Immature natural killer cell (primary cell): ENCODE results near the gene APC2. TPM values are rescaled to one million over a fixed set of nuclear protein-coding genes. Genes with fewer than 3 reads are reported as not detected.

Experiments
- DNase-seq, 3 donors: peaks; one replicate each; pipeline ENCODE4 v3.0.0; 2022; ENCODE audit warnings: mixed read lengths in 1 of 3
- H3K27ac Mint-ChIP-seq, 6 donors: one replicate each; pipeline ENCODE4 v1.8.0; 2020; ENCODE audit warnings: mixed read lengths in 6 of 6, mild to moderate bottlenecking in 5 of 6, inconsistent platforms in 4 of 6, moderate library complexity in 3 of 6
- H3K27me3 Mint-ChIP-seq, 3 donors: one replicate each; pipeline ENCODE4 v1.8.0; 2020 to 2021; ENCODE audit warnings: low read depth in 3 of 3, mild to moderate bottlenecking in 3 of 3, mixed read lengths in 3 of 3, moderate library complexity in 3 of 3, inconsistent platforms in 1 of 3
- H3K36me3 Mint-ChIP-seq, 3 donors: one replicate each; pipeline ENCODE4 v1.8.0; 2020; ENCODE audit warnings: mixed read lengths in 3 of 3, inconsistent platforms in 2 of 3, mild to moderate bottlenecking in 2 of 3
- H3K4me1 Mint-ChIP-seq, 2 donors: one replicate each; pipeline ENCODE4 v1.8.0; 2020; ENCODE audit warnings: inconsistent platforms in 2 of 2, mild to moderate bottlenecking in 2 of 2, mixed read lengths in 2 of 2, moderate library complexity in 1 of 2
- H3K4me3 Mint-ChIP-seq, 5 donors: one replicate each; pipeline ENCODE4 v1.8.0; 2020; ENCODE audit warnings: mild to moderate bottlenecking in 5 of 5, mixed read lengths in 5 of 5, inconsistent platforms in 3 of 5, moderate library complexity in 3 of 5
- H3K9me3 Mint-ChIP-seq, 6 donors: one replicate each; pipeline ENCODE4 v1.8.0; 2020; ENCODE audit warnings: mild to moderate bottlenecking in 6 of 6, mixed read lengths in 6 of 6, inconsistent platforms in 4 of 6, moderate library complexity in 3 of 6
- polyA plus RNA-seq, 3 donors: library from polyadenylated mRNA; unstranded; fragments of 300-500 nt; fragmentation: Illumina TruSeq; gene quantifications; one replicate each; pipeline ENCODE4 v1.2.3, GENCODE V29; 2021

Gene APC2
- polyA plus RNA-seq, 3 donors from 2014 or later, result 0.06 TPM; not detected in 2

GRCh38 chr19:1482361-1483130 lies 32.6 kb downstream of the APC2 start:
- Mint-ChIP-seq H3K36me3 (peaks cover 0 to 4% (median 0%) of the 10 kb centered on the region in 3 donors), H3K27ac (peak overlapping the region in 1 of 6 donors; percentile 42), H3K27me3 (peaks cover 3 to 8% (median 5%) of the 10 kb centered on the region in 3 donors), H3K4me3 (no peak overlapping the region), H3K4me1 (peaks cover 9 to 12% of the 10 kb centered on the region in 2 donors), H3K9me3 (no peaks in the 10 kb centered on the region)
- DNase-seq, result no peak

- peaks cover 0 to 4% (median 0%) of the 10 kb centered on the region in 3 donors for H3K36me3 Mint-ChIP-seq
- no peak overlapping the region for H3K4me3 Mint-ChIP-seq
- DNase-seq, result no peak
- no peaks in the 10 kb centered on the region for H3K9me3 Mint-ChIP-seq
- H3K4me1 Mint-ChIP-seq, result peaks cover 6 to 9% of the 10 kb centered on the region in 2 donors
- H3K27me3 Mint-ChIP-seq, result peaks cover 3 to 8% (median 5%) of the 10 kb centered on the region in 3 donors
- H3K27ac Mint-ChIP-seq, result no peak overlapping the region
Observed at GRCh38 chr19:1483131-1483978, 33.4 kb downstream of the APC2 start.

- Mint-ChIP-seq H3K4me1 (peaks cover 4 to 6% of the 10 kb centered on the region in 2 donors), H3K9me3 (no peaks in the 10 kb centered on the region), H3K27ac (no peak overlapping the region), H3K4me3 (no peak overlapping the region), H3K36me3 (peaks cover 0 to 3% (median 0%) of the 10 kb centered on the region in 3 donors), H3K27me3 (peaks cover 3 to 7% (median 4%) of the 10 kb centered on the region in 3 donors)
- no peak for DNase-seq
Observed at GRCh38 chr19:1483979-1484428, 34.1 kb downstream of the APC2 start.

- no peaks in the 10 kb centered on the region for H3K36me3 Mint-ChIP-seq
- peaks cover 6 to 7% (median 6%) of the 10 kb centered on the region in 3 donors for H3K27me3 Mint-ChIP-seq
- H3K4me1 Mint-ChIP-seq, result peaks cover 11 to 14% of the 10 kb centered on the region in 2 donors
- H3K9me3 Mint-ChIP-seq, result no peaks in the 10 kb centered on the region
- no peak overlapping the region for H3K4me3 Mint-ChIP-seq
- H3K27ac Mint-ChIP-seq, result no peak overlapping the region
- no peak for DNase-seq
Observed at GRCh38 chr19:1486720-1487575, 37.0 kb downstream of the APC2 start.

GRCh38 chr19:1487576-1488281 lies 37.8 kb downstream of the APC2 start:
- H3K36me3 Mint-ChIP-seq, result no peaks in the 10 kb centered on the region
- H3K4me1 Mint-ChIP-seq, result peaks cover 12 to 14% of the 10 kb centered on the region in 2 donors
- H3K27me3 Mint-ChIP-seq, result peaks cover 6 to 7% (median 6%) of the 10 kb centered on the region in 3 donors
- H3K27ac Mint-ChIP-seq, result no peak overlapping the region
- DNase-seq, result no peak
- no peak overlapping the region for H3K4me3 Mint-ChIP-seq
- H3K9me3 Mint-ChIP-seq, result no peaks in the 10 kb centered on the region

GRCh38 chr19:1488282-1488601 lies 38.3 kb downstream of the APC2 start:
- Mint-ChIP-seq H3K27ac (no peak overlapping the region), H3K9me3 (no peaks in the 10 kb centered on the region), H3K4me1 (peaks cover 12 to 14% of the 10 kb centered on the region in 2 donors), H3K36me3 (no peaks in the 10 kb centered on the region), H3K27me3 (peaks cover 6 to 7% (median 6%) of the 10 kb centered on the region in 3 donors), H3K4me3 (no peak overlapping the region)
- no peak for DNase-seq

- Mint-ChIP-seq H3K27me3 (peaks cover 6 to 9% (median 6%) of the 10 kb centered on the region in 3 donors), H3K27ac (peak overlapping the region in 2 of 6 donors; percentile 30 to 62), H3K4me1 (peaks cover 12 to 14% of the 10 kb centered on the region in 2 donors), H3K9me3 (no peaks in the 10 kb centered on the region), H3K4me3 (peak overlapping the region; percentile 48 to 68 (median 60)), H3K36me3 (no peaks in the 10 kb centered on the region)
- DNase-seq, result peak in 1 of 3 donors; percentile 17
Observed at GRCh38 chr19:1489463-1490310, 39.8 kb downstream of the APC2 start.

GRCh38 chr19:1490311-1491113 lies 40.6 kb downstream of the APC2 start, which contains the start of gene PCSK4:
Gene PCSK4 (minus strand): TSS chr19:1490350. CDS start chr19:1490346, 4 bp downstream.
- peaks cover 12 to 14% of the 10 kb centered on the region in 2 donors for H3K4me1 Mint-ChIP-seq
- peak within 1 kb of the TSS; percentile 82 to 92 (median 87) for H3K4me3 Mint-ChIP-seq
- peaks cover 6 to 9% (median 6%) of the 10 kb centered on the region in 3 donors for H3K27me3 Mint-ChIP-seq
- no peaks in the 10 kb centered on the region for H3K9me3 Mint-ChIP-seq
- peak within 1 kb of the TSS; percentile 69 to 93 (median 87) for H3K27ac Mint-ChIP-seq
- DNase-seq, result peak; percentile 99
- no peaks in the 10 kb centered on the region for H3K36me3 Mint-ChIP-seq

- Mint-ChIP-seq H3K4me3 (peak within 1 kb of the TSS; percentile 82 to 92 (median 87)), H3K36me3 (no peaks in the 10 kb centered on the region), H3K27ac (peak within 1 kb of the TSS; percentile 69 to 93 (median 87)), H3K9me3 (no peaks in the 10 kb centered on the region), H3K27me3 (peaks cover 6 to 9% (median 6%) of the 10 kb centered on the region in 3 donors), H3K4me1 (peaks cover 12 to 14% of the 10 kb centered on the region in 2 donors)
- DNase-seq, result no peak
Observed at GRCh38 chr19:1491114-1491848, 41.4 kb downstream of the APC2 start, which contains the start of gene REEP6. Gene REEP6 (plus strand): TSS chr19:1491181. CDS start chr19:1491270, 89 bp downstream.

- peaks cover 6 to 9% (median 6%) of the 10 kb centered on the region in 3 donors for H3K27me3 Mint-ChIP-seq
- no peaks in the 10 kb centered on the region for H3K36me3 Mint-ChIP-seq
- H3K4me1 Mint-ChIP-seq, result peaks cover 12 to 14% of the 10 kb centered on the region in 2 donors
- H3K4me3 Mint-ChIP-seq, result peak overlapping the region; percentile 78 to 86 (median 81)
- H3K9me3 Mint-ChIP-seq, result no peaks in the 10 kb centered on the region
- peak overlapping the region in 2 of 6 donors; percentile 18 to 45 for H3K27ac Mint-ChIP-seq
- DNase-seq, result no peak
Observed at GRCh38 chr19:1491849-1492170, 41.9 kb downstream of the APC2 start.
